ENCODE data around the gene AP2A1.

Gene AP2A1

GRCh38 chr19:49788857-49789256, 22.1 kb downstream of the AP2A1 start:
- in situ Hi-C loops (cut with HindIII; ENCODE audit: low sequenced_read_pairs), result no loop called here
- TF ChIP-seq CTCF (IDR thresholded peaks at IDR 0.05; ENCODE audit: low read depth, low read length), result no peak
- DNase-seq (ENCODE audit: low read depth, low spot score), result no peak
- H3K4me3 ChIP-seq (ENCODE audit: low read depth, low read length), result no peak overlapping the region

GRCh38 chr19:49790866-49791265, 24.1 kb downstream of the AP2A1 start:
- H3K4me3 ChIP-seq (ENCODE audit: low read depth, low read length), result no peak overlapping the region
- in situ Hi-C loops (cut with HindIII; ENCODE audit: low sequenced_read_pairs), result no loop called here

GRCh38 chr19:49791776-49792445, 25.1 kb downstream of the AP2A1 start:
- in situ Hi-C loops (cut with HindIII; ENCODE audit: low sequenced_read_pairs), result no loop called here
- H3K4me3 ChIP-seq (ENCODE audit: low read depth, low read length), result no peak overlapping the region
- no peak for DNase-seq (ENCODE audit: low read depth, low spot score)
- no peak for TF ChIP-seq CTCF (IDR thresholded peaks at IDR 0.05; ENCODE audit: low read depth, low read length)

More at GRCh38 chr19:49790866-49791265, 24.1 kb downstream of the AP2A1 start:
- no peak for DNase-seq (ENCODE audit: low read depth, low spot score)
- TF ChIP-seq CTCF (IDR thresholded peaks at IDR 0.05; ENCODE audit: low read depth, low read length), result no peak

DNA sequence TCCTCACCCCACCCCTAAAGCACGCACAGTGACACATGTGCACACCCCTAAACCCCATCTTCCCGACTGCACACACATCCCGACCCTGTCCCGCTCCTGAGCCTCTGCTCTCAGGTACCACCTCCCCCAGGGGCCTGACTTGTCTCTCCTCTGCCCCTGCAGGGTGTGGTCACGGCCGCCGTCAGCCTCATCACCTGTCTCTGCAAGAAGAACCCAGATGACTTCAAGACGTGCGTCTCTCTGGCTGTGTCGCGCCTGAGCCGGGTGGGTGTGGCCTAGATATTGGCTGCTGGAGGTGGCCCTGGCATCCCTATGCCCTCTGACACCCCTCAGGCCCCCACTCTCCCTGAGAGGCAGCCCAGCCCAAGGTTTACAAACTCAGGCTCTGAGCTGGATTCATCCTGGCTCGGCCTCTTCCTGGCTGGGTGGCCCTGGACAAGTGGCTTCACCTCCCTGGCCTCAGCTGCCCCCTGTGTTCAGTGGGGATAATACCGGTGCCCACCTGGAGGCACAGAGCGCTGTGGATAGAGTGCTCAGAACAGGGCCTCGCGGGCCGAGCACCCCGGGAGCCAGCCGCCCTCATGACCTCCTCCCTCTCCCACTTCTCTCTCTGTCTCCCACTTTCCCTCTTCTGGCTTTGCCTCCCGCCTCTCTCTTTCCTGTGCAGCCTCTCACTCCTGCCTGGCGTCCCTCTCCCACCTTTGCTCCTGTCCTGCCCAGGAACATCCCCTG, 26.2 kb downstream of the AP2A1 start:
- no peak for TF ChIP-seq CTCF (IDR thresholded peaks at IDR 0.05; ENCODE audit: low read depth, low read length)
- in situ Hi-C loops (cut with HindIII; ENCODE audit: low sequenced_read_pairs), result no loop called here
- DNase-seq (ENCODE audit: low read depth, low spot score), result no peak
- H3K4me3 ChIP-seq (ENCODE audit: low read depth, low read length), result no peak overlapping the region

DNA sequence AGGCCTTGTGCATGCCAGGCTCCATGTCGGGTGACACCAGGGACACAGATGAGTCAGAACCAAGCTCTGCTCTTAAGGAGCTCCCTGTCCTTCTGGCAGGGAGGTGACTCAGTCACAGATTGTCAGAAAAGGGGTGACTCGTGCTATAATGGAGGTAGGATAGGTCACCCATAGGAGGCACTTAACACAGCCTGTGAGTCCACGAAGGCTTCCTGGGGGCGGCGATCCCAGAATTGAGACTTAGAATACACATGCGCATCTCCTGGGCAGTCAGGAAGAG, 26.7 kb downstream of the AP2A1 start:
- no peak for TF ChIP-seq CTCF (IDR thresholded peaks at IDR 0.05; ENCODE audit: low read depth, low read length)
- DNase-seq (ENCODE audit: low read depth, low spot score), result no peak
- H3K4me3 ChIP-seq (ENCODE audit: low read depth, low read length), result no peak overlapping the region
- in situ Hi-C loops (cut with HindIII; ENCODE audit: low sequenced_read_pairs), result no loop called here

- in situ Hi-C loops (cut with HindIII; ENCODE audit: low sequenced_read_pairs), result no loop called here
- TF ChIP-seq CTCF (IDR thresholded peaks at IDR 0.05; ENCODE audit: low read depth, low read length), result no peak
- DNase-seq (ENCODE audit: low read depth, low spot score), result no peak
- H3K4me3 ChIP-seq (ENCODE audit: low read depth, low read length), result no peak overlapping the region
These were observed 28.8 kb downstream of the AP2A1 start for GRCh38 chr19:49795615-49796014.

All from astrocyte of the spinal cord (primary cell).